Tibial nerve (tissue), 4 donors: ENCODE data around the gene NUDT7.

Source experiments
- CTCF ChIP-seq, 5 experiments: fragments of 200-600 bp in 3 of 5; fragments of 450-650 bp in 2 of 5; sonication (generic) in 3 of 5; IDR thresholded peaks; one replicate each; pipeline ENCODE4 v1.5.1; 2016 to 2019; ENCODE audit warnings: antibody characterized with exemption in 5 of 5, mild to moderate bottlenecking in 3 of 5, moderate library complexity in 2 of 5
- EP300 ChIP-seq, 2 donors: sonication (generic); formaldehyde crosslinking; IDR thresholded peaks; one replicate each; pipeline ENCODE4 v1.6.1; 2017; ENCODE audit warnings: antibody characterized with exemption in 2 of 2, mild to moderate bottlenecking in 1 of 2
- POLR2A ChIP-seq, 2 donors: fragments of 450-650 bp; IDR thresholded peaks; one replicate each; pipeline ENCODE4 v1.6.1; 2017; ENCODE audit warnings: antibody characterized with exemption in 2 of 2, mild to moderate bottlenecking in 2 of 2, moderate library complexity in 2 of 2

GRCh38 chr16:77748421-77749005, 26.2 kb downstream of the NUDT7 start:
- no peak for TF ChIP-seq POLR2A (IDR thresholded peaks at IDR 0.05)
- TF ChIP-seq CTCF (IDR thresholded peaks at IDR 0.05): no peak
- TF ChIP-seq EP300 (IDR thresholded peaks at IDR 0.05): no peak
